GM19193 (cell line): ENCODE measurements around the gene FBXO44.

ENCODE experiments used
- POLR2A ChIP-seq: IDR thresholded peaks from 4 replicates; pipeline ENCODE4 v1.6.1; 2011; ENCODE audit not compliant: insufficient read depth, insufficient read length; ENCODE audit errors: extremely low read depth

FBXO44 gene

GRCh38 chr1:11690397-11691301 is 36.0 kb downstream of the FBXO44 start:
- TF ChIP-seq POLR2A: no peak

GRCh38 chr1:11691302-11691914 is 36.7 kb downstream of the FBXO44 start, which contains the start of gene DRAXIN:
Gene DRAXIN, plus strand, starts transcription at chr1:11691710. Its CDS starts 14,549 bp downstream, at chr1:11706259.
- no peak for TF ChIP-seq POLR2A

DNA sequence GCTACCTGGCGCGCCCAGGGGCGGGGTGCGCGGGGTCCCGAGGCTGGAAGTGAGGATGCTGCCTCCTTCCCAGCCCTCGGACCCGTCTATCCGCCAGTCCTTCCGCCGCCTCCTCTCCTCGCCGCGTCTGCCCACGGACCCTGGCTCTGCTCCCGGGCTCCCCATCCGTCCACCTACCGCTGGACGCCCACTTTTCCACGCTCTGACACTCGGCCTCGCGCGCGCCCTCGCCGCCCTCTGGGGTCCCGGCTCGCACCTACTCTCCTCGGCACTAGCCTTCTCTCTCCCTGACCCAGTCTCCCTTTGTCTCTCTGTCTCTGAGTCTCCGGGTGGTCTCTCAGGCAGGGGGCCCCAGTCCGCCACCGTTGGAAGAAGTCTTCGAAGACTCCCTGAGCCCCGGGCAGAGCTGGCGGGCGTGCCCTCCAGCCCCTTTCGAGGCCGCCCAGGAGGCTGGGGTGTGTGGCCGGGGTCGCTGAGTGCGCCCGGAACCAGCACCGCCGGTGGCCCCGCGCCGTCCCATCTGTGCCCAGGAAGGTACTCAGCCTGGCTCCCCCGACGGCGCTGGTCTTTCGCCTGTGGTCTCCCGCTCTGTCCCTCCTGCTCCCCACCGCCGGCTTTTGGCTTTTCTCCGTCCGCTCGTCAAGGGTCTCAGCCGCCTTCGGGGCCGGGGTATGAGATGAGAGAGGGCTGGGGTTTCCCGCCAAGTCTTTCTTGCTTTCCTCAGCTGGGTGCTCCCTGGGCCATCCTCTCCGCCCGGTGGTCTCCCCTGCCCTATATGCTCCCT is 37.4 kb downstream of the FBXO44 start:
- TF ChIP-seq POLR2A: no peak

- no peak for TF ChIP-seq POLR2A
Measured at GRCh38 chr1:11693024-11693590, 38.4 kb downstream of the FBXO44 start.

- TF ChIP-seq POLR2A: no peak
Measured at GRCh38 chr1:11693917-11694316, 39.2 kb downstream of the FBXO44 start.

DNA sequence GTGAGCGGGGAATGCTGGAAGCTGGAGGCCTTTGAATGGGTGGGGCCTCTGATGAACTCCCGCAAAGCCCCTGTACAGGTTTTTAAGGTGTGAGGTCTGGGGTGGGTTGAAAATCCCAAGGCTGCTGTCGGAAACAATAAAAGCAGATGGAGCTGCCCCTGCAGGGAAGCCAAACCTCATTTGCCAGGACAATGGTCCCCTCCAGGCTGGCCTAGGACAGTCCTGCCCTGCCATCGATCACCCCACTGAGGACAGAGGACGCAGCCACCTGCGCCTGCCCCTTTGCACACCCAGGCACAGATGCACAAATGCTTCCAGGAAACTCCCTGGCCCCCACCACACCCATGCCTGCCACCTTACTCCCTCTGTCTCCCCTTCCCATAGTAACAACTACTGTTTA is 41.2 kb downstream of the FBXO44 start:
- no peak for TF ChIP-seq POLR2A

DNA sequence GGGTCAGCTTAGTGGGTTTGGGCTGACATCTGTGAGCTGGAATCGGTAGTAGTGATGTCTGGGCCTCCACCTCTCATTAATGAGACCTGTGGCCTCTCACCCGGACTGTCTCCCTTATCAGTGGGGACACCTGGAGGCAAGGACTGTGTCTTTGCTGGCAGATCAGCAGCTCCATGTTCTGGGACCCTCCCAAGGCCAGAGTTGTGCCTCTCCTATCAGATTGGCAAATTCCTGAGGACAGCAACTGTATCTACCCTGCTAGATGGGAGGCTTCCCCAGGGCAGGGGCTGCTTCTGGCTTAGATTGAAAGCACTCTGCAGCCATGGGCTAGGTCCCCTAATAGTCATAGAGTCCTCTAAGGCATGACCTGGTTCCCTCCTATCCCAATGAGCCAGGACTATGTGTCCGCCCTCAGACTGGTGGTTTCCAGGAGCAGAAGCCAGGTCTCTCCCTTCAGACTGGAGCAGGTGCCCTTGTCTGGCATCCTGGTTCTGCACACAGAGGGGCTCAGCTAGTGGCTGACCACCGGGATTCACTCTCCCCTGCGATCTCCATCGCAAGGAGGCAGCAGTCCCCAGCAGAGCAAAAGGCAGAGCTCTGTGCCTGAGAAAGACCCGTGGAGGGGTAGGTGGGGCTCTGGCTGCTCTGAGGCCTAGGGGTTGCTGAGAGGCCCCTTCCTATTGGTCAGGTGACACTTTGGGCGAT is 42.7 kb downstream of the FBXO44 start:
- no peak for TF ChIP-seq POLR2A

- TF ChIP-seq POLR2A: no peak
Measured at GRCh38 chr1:11697893-11698210, 43.2 kb downstream of the FBXO44 start.

DNA sequence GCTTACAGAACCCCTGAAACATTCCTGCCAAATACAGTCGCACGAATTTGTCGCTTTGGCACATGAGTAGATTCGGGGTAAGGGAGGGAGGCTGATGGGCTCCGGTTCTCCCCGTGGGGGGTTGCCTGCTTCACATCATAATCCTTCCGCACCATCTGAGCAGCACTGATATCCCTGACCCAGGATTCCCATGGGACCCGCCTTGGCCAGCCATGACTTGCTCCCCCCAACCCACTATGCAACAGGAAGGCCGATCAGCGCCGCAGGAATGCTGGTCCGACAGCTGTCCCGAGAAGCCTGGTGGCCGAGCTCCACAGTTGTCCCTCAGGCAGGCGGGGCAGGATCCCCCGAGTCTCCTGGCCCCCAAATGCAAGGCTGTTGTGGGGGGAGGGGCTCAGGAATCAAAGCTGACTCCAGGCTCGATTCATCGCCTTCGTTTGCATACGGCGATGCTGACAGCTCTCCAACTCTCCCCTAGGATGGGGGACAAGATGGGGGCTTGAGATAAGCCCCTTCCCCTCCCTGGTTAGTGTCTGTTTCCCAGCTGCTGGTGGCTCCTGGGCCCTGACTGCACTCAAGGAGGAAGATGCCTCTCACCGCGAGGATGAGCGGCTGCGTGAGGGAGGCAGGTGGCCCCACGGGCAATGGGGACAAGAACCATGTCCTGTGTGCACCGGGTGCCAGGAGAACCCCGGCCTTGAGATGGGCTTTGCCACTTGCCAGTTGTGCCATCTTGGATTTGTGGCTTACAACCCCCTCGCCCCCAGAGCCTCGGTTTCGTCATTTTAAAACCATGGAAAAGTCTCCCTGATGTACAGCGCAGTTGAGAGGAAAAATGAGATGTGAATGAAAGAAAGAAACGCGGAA is 46.2 kb downstream of the FBXO44 start:
- no peak for TF ChIP-seq POLR2A

GRCh38 chr1:11701551-11701961 is 46.9 kb downstream of the FBXO44 start:
- no peak for TF ChIP-seq POLR2A

DNA sequence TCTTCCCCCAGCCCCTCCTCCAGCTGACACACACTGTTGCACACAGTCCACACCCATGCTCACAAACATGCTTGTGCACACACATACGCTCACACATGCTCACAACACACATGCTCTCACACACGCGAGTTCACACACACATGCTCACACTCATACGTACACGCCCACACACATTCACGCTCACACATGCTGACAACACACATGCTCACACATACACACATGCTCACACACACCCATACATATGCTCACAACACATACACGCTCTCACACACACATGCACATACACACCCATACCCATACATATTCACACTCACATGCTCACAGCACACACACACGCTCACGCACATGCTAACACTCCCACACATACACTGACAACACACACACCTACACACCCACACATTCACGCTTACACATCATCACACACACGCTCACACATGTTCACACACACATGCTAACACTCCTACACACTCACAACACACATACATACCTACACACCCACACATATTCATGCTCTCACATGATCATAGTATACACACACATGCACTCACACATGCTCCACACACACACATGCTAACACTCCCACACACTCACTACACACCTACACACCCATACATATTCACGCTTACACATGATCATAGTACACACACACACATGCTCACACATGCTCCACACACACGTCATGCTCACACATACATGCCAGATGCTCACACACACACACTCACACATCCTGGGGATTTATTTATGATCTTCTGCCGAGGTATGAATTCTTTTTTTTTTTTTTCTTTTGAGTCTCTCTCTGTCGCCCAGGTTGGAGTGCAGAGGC is 47.5 kb downstream of the FBXO44 start:
- TF ChIP-seq POLR2A: no peak

DNA sequence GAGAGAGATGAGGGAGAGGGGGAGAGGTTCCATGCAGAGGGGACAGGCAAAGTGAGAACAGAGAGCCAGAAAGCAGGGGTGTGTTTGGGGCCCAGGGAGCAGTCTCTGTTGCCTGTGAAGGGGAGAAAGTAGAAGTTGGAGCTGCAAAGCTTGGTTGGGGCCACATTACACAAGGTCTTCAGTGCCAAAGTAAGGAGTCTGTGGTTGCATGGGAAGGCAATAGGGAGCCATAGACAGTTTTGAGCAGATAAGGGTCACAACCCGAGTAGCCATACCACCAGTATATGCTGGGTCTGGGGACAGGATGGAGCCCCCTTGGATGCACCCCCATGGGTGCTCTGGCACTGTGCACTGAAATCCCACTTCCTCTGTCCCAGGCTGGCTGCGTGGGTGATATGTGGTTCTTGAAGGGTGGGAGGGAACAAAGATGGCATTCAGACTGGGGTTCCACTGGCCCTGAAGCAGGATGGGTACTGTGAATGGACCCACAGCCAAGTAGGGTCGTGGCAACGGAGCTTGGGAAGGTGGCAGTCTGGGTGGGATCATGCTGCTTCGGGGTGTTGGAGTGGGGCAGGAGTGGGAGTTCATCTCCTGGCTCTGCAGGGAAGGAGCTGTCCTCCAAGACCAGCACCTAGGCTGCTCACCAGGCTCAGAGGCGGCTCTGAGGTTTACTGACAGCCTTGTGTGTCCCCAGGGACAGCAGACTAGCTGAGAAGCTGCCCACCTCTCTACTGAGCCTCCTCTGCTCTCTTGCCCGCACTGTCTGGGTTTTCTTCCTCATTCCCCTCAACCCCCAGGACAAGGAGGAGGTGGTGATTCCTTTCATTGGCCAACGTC is 48.9 kb downstream of the FBXO44 start:
- TF ChIP-seq POLR2A: no peak
